HG03342 (cell line): ENCODE measurements around the gene KNDC1.
"Not testable (repeated sequence)": the region's sequence is repeated elsewhere in the genome, so short reads cannot be mapped to it uniquely, and the experiment has no call there.

Experiments
- ATAC-seq: cut with Tn5 transposase; IDR thresholded peaks from one replicate; pipeline ENCODE4 v1.9.1; 2021; ENCODE audit warnings: mild to moderate bottlenecking, moderate library complexity; ENCODE audit not compliant: unreplicated experiment

Gene KNDC1

DNA sequence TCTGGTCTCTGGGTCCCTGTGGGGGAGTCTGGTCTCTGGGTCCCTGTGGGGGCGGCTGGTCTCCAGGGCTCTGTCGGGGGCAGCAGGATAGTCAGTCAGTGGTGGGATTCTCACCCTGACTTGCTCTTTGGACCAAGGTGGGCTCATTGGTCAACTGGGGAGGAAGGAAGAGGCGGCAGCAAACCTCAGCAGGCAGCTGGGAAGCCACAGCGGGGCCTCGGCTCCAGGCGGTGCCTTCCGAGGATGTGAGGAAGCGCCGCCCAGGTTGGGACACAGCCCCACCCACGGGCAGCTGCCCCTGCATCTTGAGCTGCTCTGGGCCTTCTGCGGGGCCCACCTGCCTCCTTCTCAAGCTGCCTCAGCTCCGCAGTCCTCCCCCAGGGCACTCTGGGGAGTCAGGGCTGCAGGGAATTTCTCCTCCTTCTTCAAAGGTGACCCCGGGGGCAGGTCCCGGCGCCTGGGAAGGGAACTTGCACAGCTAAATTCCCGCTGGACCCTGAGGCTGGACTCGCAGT lies 20.4 kb upstream of the KNDC1 start:
- no peak for ATAC-seq

DNA sequence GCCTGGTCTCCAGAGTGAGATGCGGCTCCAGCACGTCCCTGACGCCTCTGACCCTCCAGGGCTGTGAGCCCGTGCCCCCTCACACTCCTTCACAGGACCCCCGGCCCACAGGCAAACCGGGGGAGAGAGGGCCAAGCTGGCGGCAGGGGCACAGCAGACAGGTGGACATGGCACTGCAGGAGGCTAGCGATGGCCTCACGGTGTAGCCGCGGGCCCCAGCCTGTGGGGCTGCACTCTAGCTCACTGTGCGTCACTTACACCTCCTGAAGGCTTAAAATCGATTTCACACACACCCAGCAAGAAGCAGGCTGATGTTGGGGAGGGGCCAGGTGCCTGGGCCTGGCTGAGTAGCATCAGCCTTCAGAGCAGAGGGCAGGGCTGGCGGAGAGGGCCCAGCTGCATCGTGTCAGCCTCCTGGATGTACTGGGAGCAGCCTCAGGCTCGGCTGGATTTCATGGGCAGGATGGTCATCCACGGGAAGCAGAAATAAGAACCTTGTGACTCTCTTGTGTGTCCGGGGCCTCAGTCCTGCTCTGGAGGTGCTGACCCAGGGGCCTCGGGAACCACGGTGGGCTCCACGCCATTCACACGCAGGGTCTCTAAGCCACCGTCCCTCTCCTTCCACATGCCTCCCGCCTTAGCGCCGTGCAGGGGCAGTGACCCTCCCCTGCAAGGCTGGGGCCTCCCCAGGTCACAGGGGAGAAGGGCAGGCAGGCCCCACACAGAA lies 19.4 kb upstream of the KNDC1 start:
- ATAC-seq: no peak

DNA sequence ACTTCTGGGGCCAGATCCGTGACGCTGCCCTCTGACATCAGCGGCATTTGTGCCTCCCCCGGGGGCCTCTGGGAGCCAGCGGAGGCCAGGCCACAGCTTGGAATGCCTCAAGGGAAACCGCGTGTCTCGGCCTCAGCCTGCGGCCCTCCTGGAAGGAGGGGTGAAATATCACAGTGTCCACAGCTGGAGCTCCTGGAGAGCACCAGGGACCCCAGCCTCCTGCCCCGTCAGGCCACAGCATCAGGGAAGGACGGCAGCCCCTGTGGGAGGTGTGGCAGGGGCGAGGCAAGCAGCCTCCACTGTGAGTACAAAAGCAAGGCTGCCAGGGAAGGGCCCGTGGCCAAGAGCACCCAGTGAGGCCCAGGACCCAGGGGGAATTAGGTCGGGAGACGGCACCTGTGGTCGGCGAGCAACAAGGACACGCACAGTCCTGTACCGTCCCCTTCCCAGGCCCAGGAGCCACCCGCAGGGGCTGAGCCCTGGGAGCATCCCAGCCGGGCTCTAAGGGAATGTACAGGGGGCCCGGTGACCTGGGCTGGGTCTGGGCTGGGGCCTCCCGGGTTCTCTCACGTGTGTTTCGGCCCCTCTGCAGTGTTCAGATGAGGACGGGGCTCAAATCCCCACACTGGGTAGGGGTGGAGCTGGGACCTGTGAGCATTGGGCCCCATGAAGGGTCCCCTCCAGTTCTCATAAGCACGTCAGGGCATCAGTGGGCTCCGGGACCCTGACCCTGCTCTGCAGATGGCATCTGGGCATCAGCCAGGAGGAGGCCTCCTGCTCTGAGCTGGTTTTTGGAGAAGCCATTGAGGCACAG lies 18.7 kb upstream of the KNDC1 start:
- no peak for ATAC-seq

DNA sequence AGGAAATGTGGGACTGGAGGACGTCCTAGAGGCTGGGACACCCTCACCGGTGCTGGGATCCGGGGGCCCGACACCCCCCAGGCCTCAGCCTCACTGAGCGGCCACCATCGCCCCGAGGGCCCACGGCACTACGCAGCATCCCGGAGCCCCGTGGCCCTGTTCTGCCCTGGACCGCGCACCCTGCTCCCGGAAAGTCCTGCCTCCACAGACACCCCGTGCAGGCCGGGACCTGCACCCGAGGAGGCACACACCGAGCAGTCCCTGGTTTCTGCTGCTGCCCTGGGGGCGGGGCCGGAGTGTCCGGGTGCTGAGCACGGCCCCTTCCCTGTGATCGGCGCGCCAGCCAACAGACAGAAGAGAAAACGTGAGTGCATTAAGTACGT lies 18.1 kb upstream of the KNDC1 start:
- no peak for ATAC-seq

DNA sequence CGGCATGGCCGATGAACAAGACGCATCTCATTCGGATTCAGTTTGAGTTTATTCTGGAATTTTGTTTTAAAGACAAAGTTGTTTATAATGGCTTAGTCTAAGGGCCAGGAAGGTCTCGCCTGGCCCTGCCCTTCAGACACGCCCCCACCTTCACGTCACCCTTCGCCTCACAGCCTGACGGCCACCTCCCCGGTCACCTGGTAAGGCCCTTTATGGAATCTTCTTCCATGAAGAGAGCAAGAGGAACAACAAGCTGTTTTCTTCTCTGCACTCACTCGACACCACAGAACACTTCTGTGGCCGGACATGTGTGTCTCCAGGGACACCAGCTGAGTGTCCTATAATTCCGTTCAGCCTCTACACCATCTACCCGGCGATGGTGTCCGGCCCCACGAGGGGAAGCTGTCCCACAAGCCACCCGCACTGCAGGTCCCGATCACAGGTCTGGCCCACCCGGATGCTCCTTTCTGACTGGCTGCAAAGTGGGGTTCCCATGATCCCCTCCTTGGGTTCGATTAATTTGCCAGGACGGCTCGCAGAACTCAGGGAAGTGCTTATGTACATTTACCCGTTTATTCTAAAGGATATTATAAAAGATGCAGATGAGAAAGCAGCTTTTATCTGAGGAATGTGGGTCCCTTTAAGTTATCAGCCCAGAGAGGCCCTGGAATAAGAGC lies 17.4 kb upstream of the KNDC1 start:
- ATAC-seq: no peak

DNA sequence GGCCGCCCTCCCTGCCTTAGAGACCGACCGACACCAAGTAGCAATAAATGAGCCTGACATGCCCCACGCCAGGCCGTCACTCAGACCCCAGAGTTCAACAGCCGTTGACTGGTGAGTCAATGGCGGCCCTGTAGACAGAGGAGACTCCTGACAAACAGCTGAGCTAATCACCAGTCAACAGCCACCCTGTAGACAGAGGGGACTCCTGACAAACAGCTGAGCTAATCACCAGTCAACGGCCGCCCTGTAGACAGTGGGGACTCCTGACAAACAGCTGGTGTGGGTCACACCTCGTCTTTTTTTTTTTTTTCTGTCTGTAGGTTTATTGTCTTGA lies 16.9 kb upstream of the KNDC1 start:
- no peak for ATAC-seq

DNA sequence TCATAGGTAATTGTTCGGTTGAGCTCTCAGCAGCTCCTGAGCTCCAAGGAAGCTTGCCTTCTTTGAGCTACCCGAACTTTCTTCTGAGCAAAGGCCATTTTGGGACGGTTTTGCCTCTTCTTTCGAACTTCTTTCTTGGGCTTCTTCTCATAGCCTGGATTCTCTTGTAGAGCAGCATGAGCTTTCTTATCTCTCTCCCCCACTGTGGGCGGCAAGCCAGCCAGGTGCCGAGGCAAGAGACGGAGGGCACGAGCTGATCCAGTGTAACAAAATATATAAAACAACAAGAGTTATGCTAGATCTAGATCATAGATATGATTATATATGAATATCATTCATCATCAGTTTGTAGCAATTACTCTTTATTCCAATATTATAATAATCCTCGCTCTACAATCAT lies 16.5 kb upstream of the KNDC1 start:
- no peak for ATAC-seq

DNA sequence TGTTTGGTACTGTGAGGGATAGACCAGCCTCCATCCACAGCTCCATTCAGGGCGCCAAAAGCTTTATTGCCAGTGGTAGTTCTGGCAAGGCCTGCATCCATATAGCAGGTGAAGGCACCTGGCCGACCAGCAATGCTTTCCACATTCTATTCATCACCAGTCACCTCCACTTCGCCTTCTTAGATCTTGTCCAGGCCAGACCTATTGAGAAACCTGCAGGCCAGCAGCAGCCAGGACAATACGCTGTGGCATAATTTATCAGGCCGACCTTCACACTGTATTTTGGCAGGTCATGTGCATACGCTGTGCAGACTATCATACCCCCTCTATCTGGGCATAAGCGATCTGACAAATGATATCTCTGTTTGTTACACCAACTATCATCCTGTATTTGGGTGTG lies 15.2 kb upstream of the KNDC1 start:
- ATAC-seq: no peak

DNA sequence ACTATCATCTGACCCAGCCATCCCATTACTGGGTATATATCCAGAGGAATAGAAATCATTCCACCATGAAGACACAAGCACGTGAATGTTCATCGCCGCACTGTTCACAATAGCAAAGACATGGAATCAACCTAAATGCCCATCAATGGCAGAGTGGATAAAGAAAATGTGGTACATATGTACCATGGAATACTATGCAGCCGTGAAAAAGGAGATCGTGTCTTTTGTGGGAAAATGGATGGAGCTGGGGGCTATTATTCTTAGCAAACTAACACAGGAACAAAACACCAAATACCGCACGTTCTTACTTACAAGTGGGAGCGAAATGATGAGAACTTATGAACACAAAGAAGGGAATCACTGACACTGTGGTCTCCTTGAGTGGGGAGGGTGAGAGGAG lies 9.8 kb upstream of the KNDC1 start:
- ATAC-seq: no peak

DNA sequence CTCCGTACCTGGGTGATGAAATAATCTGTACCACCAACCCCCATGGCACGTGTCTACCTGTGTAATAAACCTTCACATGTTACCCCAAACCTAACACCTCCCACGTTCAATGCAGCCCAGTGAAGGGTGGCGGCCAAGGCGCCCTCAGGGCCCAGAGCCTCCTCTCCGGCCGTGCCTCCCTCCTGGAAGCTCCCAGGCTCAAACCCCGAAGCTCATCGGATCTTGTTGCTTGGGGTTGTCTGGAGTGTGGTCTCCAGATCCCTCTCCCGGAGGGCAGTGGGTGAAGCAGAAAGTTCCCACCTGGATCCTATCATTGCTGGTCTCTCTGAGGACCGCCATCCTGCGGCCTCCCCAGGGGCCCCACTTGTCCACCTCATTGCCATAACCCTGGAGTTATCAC lies 9.4 kb upstream of the KNDC1 start:
- no peak for ATAC-seq

DNA sequence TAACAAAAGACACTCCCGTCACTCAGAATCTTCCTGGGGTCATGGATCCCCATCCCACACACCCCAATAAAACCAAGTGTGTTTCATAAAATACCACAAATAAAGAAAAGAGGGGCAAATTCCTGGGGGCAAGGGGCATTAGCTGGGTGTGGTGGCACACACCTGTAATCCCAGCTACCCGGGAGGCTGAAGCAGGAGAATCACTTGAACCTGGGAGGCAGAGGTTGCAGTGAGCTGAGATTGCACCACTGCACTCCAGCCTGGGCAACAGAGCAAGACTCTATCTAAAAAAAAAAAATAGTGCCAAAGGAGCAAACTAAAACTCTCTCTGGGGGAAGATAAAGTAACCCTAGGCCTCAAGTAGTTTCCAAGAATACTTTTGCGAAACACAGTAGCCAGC lies 8.9 kb upstream of the KNDC1 start:
- ATAC-seq: not testable (repeated sequence)

DNA sequence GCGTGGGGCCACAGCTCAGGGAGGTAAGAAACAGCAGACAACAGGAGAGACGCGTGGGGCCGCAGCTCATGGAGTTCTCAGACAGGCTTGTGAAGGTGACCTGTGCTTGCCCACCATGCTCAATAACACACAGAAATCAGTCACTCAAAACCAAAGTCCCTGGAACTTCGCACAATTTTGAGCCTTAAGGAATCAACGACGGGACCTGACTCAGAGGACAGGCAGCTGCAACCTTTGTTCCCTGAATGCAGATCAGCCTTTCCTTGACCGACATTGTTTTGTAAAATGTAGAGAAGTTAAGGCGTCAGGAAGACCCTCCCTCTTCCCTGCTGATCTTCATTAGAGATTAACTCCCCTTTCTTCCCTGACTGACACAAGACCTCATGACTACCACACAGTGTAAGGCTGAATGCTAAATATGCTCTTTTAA lies 8.5 kb upstream of the KNDC1 start:
- no peak for ATAC-seq

DNA sequence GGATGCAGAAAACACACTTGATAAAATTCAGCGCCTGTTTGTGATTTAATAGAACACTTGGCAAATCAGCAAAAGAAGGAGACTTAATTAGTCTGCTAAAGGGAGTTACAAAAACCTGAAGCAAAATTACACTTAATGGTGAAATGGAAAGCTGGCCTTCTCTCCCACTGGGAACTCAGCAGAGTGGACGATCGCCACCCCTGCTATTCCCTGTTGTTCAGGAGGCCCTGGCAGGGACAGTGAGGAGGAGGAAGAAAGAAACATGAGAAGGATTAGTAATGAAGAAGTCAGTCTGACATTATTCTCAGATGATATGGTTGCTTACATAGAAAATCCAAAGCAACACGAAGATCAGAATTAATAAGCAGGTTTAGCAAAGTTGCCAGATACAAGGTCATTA lies 5.6 kb upstream of the KNDC1 start:
- no peak for ATAC-seq

DNA sequence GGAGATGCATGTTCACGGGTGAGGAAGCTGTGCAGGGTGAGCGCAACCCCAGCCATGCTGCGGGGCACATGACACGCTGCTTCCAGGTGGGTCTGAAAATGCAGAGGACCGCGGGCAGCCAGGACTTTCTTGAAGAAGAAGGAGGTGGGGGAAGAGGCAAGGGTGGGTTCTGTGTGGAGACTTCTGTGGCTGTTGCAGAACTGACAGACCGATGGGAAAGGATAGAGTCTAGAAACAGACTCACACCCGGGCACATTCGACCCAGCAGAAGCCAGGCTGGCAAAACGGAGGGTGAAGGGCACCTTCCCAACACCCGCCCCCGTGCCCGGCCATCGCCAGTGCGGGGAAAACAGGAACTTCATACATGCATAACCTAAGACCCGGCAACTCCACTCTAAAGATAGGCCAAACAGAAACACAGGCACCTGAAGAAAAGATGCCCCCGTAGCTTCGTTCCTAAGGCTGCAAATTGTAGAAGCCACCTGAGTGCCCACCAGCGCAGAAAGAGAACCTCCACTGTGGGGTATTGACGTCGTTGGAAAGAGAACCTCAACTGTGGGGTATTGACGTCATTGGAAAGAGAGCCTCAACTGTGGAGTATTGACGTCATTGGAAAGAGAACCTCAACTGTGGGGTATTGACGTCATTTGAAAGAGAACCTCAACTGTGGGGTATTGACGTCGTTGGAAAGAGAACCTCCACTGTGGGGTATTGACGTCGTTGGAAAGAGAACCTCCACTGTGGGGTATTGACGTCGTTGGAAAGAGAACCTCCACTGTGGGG lies 4.8 kb upstream of the KNDC1 start:
- ATAC-seq: no peak

DNA sequence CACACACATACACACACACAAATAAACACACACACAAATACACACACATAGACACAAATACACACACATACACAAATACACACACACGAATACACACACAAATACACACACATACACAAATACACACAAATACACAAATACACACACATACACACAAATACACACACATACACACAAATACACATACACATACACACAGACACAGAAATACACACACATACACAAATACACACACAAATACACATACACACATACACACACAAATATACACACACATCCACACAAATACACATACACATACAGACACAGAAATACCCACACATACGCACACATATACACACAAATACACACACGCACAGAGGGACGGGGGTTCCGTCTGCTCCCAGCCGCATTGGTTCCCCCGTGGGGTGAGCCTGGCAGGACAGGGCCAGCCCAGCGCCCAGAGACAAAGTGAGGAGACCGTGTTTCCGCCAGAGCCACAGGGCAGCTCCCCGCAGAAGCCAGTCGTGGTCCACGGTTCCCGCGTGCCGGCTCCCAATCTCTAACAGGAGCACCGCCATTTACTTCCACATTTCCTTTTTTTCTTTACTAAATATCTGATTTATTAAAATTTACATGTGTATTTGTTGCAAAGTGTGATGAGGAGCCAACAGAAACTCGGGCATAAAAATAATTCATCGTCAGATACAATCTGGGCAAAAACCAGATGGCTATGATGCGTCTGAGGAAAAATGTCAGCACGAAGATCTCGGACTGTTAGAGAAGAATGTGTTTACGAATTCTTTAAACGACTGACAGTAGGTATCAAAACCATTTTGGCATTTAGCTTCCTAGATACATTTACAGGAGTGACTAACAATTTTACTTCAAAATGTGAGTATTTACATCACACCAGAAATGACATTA lies 3.1 kb upstream of the KNDC1 start:
- no peak for ATAC-seq

DNA sequence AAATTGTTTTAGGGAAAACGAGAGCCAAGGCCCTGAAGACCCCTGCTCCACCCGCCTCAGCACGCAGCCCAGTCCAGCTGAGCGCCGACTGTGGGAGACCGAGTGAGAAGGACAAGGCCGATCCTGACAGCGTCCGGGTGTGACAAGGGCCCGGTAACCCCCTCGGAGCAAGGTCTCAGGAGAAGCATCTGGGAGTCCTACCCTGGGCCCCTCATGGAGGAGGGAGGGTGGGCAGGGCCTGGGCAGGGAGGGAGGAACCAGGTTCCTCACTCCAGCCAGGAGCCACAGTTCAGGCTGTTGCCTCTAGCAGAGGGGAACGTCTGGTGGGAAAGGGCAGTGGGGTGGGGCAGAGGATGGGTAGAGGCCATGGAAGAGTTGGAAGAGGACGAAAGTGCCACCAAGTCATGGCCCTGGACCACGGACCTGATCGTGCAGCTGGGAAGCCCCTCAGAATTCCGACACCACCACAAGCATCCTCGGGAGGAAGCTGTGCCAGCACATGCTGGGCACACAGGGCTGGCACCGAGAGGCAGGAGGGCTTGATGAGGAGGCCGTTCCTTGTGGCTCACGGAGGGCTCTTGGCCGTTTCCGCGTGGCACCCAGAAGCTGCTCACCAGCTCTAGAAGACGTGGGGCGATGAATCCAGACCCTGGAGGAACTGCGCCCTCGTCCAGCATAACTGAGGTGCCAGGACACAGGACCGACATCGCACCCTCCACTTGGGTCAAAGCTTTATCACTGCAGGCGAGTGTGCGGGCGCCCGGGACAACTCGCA lies 2.2 kb upstream of the KNDC1 start:
- no peak for ATAC-seq

DNA sequence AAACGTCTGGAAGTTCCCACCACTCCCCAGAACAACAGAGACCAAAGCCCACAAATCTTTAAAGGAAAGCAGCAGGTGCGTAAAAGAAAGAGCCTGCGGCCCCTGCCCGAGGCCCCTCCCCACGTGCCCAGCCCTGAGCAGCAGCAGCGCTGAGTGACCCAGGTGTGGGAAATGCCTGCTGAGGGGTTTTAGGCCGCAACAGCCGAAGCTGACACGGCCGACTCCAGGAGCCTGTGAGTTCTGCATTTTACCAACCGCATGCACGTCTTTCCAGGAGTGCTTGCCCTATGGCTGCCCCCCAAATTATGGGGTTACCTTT lies 1.6 kb upstream of the KNDC1 start:
- ATAC-seq: no peak

DNA sequence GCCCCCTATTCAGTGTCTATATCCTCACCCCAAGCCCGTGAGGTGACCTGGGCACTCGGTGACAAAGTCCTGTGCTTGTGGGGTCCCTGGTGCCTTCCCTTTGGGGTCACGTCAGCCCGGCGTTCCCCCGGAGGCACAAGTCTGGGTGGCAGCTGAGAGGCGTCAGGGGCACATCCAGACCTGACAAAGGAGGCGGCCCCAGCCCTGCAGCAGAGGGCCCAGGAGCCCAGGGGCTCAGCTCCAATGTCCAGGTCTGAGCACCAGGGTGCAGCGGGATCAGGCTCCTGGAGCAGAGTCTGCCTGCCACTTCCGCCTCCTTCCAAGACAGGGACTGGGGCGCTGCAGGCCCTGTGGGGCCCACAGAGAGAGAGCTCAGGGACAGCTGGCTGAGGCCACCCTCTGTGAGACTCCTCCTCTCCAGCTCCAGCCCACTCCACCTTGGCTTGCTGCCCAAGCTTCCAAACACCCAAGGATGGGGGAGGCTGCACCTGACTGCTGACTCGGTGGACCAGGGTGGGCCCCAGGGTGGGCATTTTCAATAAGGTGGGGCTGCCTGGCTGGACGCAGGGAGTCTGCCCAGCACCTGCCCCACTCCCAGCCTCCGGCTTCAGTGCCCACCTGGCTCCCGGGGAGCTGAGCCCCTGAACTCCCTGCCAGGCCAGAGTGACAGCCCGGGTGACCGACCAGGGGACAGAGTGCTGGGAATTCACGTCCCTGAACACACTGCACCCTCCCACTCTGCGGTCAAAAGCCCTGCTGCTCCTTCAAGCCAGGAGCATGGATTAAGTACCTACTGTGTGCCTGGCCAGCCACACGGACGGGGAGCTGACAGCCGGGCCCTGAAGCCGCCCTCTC lies 1.0 kb upstream of the KNDC1 start:
- no peak for ATAC-seq

DNA sequence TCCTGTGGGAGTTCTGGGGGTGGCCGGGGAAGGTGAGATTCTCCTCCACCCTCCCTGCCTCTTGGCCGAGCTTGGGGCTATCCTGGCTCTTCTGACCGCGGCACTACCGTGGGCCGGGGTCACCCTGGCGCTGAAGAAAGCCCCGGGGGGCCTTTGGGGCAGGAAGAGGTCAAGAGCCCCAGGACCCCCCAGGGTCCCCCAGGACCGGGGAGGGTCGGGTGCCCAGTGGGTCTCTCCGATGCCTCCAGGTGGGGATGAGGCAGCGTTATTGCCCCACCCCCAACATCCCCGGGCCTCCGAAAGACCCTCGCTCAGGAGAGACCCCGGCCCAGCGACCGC lies 439 bp upstream of the KNDC1 start:
- no peak for ATAC-seq
